ENCODE data around the gene C1QTNF6.

Gene C1QTNF6

GRCh38 chr22:37186228-37186996 is 1.6 kb downstream of the C1QTNF6 start:
- Histone ChIP-seq H3K27me3 (ENCODE audit: control insufficient read depth, insufficient read depth, low read length) (no peaks in the 10 kb centered on the region), H3K27ac (ENCODE audit: low read depth, low read length) (no peak overlapping the region), H3K4me1 (ENCODE audit: control insufficient read depth, insufficient read depth, low read length) (peaks cover 29% of the 10 kb centered on the region), H3K9me3 (ENCODE audit: control insufficient read depth, insufficient read depth, low read depth, low read length) (no peaks in the 10 kb centered on the region), H3K9ac (ENCODE audit: low read length) (no peak overlapping the region), H3K4me3 (ENCODE audit: low read depth, low read length) (peak overlapping the region; percentile 22; the same call in 1 of the 2 replicates), H3K36me3 (ENCODE audit: control insufficient read depth, insufficient read depth, low read length) (no peaks in the 10 kb centered on the region)

- no peak overlapping the region for H3K9ac ChIP-seq (ENCODE audit: low read length)
- no peaks in the 10 kb centered on the region for H3K9me3 ChIP-seq (ENCODE audit: control insufficient read depth, insufficient read depth, low read depth, low read length)
- peaks cover 29% of the 10 kb centered on the region for H3K4me1 ChIP-seq (ENCODE audit: control insufficient read depth, insufficient read depth, low read length)
- no peaks in the 10 kb centered on the region for H3K36me3 ChIP-seq (ENCODE audit: control insufficient read depth, insufficient read depth, low read length)
- no peak overlapping the region for H3K4me3 ChIP-seq (ENCODE audit: low read depth, low read length)
- no peak overlapping the region for H3K27ac ChIP-seq (ENCODE audit: low read depth, low read length)
- no peaks in the 10 kb centered on the region for H3K27me3 ChIP-seq (ENCODE audit: control insufficient read depth, insufficient read depth, low read length)
These were observed 2.3 kb downstream of the C1QTNF6 start for GRCh38 chr22:37185646-37186227.

DNA sequence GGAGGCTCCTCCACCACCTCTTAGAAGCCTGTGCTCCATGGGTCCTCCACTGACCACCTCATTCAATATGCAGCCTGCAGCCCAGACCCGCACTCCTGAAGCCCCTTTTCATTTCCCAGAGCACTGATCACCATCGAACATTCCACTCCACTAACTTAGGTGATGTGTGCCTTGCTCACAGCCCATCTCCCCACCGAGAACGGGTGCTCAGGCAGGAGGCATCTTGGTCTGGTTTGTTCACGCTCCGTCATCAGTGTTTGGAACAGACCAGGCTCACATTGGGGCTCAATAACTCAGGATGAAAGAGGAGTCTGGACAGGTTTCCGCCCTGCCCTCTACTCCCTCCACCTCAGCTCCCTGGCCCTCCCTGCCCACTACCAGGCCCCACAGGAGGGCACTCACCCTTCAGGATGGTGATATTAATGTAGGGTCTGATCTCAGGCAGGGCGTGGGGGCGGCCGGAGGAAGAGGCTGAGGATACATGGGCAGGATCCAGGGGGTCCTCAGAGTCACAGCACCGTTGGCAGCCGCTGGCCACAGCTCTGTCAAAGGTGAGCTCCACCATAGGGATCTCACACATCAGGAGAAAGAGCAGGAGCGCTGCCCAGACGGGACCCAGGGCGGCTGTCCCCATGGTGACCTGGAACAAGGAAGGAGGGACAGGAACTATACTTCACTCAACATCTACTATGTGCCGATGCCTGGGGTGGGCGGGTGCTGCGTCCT is 3.1 kb downstream of the C1QTNF6 start:
- Histone ChIP-seq H3K36me3 (ENCODE audit: control insufficient read depth, insufficient read depth, low read length) (no peaks in the 10 kb centered on the region), H3K27me3 (ENCODE audit: control insufficient read depth, insufficient read depth, low read length) (no peaks in the 10 kb centered on the region), H3K27ac (ENCODE audit: low read depth, low read length) (no peak overlapping the region), H3K9ac (ENCODE audit: low read length) (no peak overlapping the region), H3K4me3 (ENCODE audit: low read depth, low read length) (no peak overlapping the region), H3K9me3 (ENCODE audit: control insufficient read depth, insufficient read depth, low read depth, low read length) (no peaks in the 10 kb centered on the region), H3K4me1 (ENCODE audit: control insufficient read depth, insufficient read depth, low read length) (peaks cover 29% of the 10 kb centered on the region)

- Histone ChIP-seq H3K9ac (ENCODE audit: low read length) (no peak overlapping the region), H3K27ac (ENCODE audit: low read depth, low read length) (no peak overlapping the region), H3K4me3 (ENCODE audit: low read depth, low read length) (no peak overlapping the region), H3K4me1 (ENCODE audit: control insufficient read depth, insufficient read depth, low read length) (peaks cover 23% of the 10 kb centered on the region), H3K9me3 (ENCODE audit: control insufficient read depth, insufficient read depth, low read depth, low read length) (no peaks in the 10 kb centered on the region), H3K27me3 (ENCODE audit: control insufficient read depth, insufficient read depth, low read length) (no peaks in the 10 kb centered on the region), H3K36me3 (ENCODE audit: control insufficient read depth, insufficient read depth, low read length) (no peaks in the 10 kb centered on the region)
These were observed 3.7 kb downstream of the C1QTNF6 start for GRCh38 chr22:37184380-37184755.

- Histone ChIP-seq H3K36me3 (ENCODE audit: control insufficient read depth, insufficient read depth, low read length) (no peaks in the 10 kb centered on the region), H3K4me3 (ENCODE audit: low read depth, low read length) (no peak overlapping the region), H3K27me3 (ENCODE audit: control insufficient read depth, insufficient read depth, low read length) (no peaks in the 10 kb centered on the region), H3K9me3 (ENCODE audit: control insufficient read depth, insufficient read depth, low read depth, low read length) (no peaks in the 10 kb centered on the region), H3K9ac (ENCODE audit: low read length) (no peak overlapping the region), H3K4me1 (ENCODE audit: control insufficient read depth, insufficient read depth, low read length) (peaks cover 17% of the 10 kb centered on the region), H3K27ac (ENCODE audit: low read depth, low read length) (no peak overlapping the region)
These were observed 4.3 kb downstream of the C1QTNF6 start for GRCh38 chr22:37183432-37184379.

DNA sequence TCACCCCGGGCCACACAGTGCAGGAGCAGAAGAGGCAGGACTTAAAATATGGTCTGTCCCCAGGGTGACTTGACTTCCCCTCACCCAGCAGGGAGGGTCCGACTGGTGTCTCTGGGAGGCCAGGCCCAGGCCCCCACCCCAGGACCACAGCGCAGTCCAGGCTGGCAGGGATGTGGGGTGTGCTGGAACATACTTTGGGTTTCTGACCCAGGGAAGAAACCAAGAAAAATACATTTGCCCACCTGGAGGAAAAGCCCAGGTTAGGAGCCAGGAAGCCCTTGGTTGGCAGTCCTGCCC is 5.2 kb downstream of the C1QTNF6 start:
- H3K9me3 ChIP-seq (ENCODE audit: control insufficient read depth, insufficient read depth, low read depth, low read length): no peaks in the 10 kb centered on the region
- H3K27me3 ChIP-seq (ENCODE audit: control insufficient read depth, insufficient read depth, low read length): no peaks in the 10 kb centered on the region
- no peak overlapping the region for H3K9ac ChIP-seq (ENCODE audit: low read length)
- no peaks in the 10 kb centered on the region for H3K36me3 ChIP-seq (ENCODE audit: control insufficient read depth, insufficient read depth, low read length)
- H3K4me1 ChIP-seq (ENCODE audit: control insufficient read depth, insufficient read depth, low read length): peaks cover 12% of the 10 kb centered on the region; the same call in 1 of the 2 replicates
- no peak overlapping the region for H3K27ac ChIP-seq (ENCODE audit: low read depth, low read length)
- H3K4me3 ChIP-seq (ENCODE audit: low read depth, low read length): no peak overlapping the region

DNA sequence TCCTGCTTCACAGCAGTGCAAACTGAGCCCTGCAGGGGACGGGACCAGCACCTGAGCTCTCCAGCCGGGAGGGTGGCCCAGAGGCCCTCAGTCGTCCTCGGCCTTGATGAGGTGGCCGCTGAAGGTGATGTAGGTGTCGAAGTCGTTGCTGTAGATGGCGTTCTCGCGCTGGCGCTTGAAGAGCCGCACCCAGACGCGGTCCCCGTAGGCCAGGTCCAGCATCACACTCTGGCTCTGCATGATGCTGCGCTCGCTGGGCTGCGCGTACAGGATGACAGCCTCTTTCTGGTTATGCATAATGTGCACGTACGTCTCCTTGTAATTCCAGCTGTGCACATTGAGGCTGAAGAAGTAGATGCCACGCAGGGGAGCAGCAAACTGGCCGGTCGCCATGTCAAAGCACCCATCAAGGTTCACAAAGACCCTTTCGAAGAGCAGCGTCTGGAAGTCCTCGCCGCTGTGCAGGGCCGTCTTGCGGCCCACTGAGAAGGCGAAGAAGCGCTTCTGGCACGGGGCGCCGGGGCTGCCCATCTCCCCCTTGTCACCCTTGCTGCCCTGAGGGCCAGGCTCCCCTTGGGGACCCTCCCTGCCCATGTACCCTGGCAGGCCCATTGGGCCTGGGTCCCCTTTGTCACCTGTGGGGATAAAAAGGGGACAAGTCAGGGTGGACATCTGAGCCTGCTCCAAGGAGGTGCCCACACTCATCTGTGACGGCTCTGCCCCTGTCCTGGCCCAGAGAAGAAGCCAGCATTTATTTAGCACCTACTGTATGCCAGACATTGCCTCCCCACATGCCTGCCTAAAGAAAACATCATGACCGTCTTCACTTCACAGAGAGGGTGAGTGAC is 5.7 kb downstream of the C1QTNF6 start:
- H3K27ac ChIP-seq (ENCODE audit: low read depth, low read length): no peak overlapping the region
- no peaks in the 10 kb centered on the region for H3K9me3 ChIP-seq (ENCODE audit: control insufficient read depth, insufficient read depth, low read depth, low read length)
- no peaks in the 10 kb centered on the region for H3K36me3 ChIP-seq (ENCODE audit: control insufficient read depth, insufficient read depth, low read length)
- H3K4me1 ChIP-seq (ENCODE audit: control insufficient read depth, insufficient read depth, low read length): peaks cover 12% of the 10 kb centered on the region; the same call in 1 of the 2 replicates
- no peaks in the 10 kb centered on the region for H3K27me3 ChIP-seq (ENCODE audit: control insufficient read depth, insufficient read depth, low read length)
- H3K9ac ChIP-seq (ENCODE audit: low read length): no peak overlapping the region
- no peak overlapping the region for H3K4me3 ChIP-seq (ENCODE audit: low read depth, low read length)

DNA sequence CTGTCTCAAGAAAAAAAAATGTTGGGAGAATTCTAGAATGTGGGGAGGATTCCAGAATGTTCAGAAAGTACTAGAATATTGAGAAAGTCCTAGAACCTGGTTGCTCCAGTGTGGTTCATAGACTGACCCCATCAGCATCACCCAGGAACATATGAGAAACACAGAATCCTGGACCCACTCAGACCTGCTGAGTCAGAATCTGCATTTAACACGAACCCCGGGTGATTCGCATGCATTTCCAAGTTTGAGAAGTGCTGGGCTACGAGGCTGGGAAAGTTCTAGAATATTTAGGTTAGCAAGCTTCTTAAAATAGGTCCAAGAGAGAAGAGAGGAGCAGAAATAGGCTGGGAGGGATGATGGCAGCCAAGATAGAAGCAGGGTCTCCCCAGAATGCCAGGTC is 6.4 kb downstream of the C1QTNF6 start:
- H3K9ac ChIP-seq (ENCODE audit: low read length): no peak overlapping the region
- no peaks in the 10 kb centered on the region for H3K36me3 ChIP-seq (ENCODE audit: control insufficient read depth, insufficient read depth, low read length)
- peaks cover 12% of the 10 kb centered on the region; the same call in 1 of the 2 replicates for H3K4me1 ChIP-seq (ENCODE audit: control insufficient read depth, insufficient read depth, low read length)
- H3K4me3 ChIP-seq (ENCODE audit: low read depth, low read length): no peak overlapping the region
- H3K27me3 ChIP-seq (ENCODE audit: control insufficient read depth, insufficient read depth, low read length): no peaks in the 10 kb centered on the region
- no peak overlapping the region for H3K27ac ChIP-seq (ENCODE audit: low read depth, low read length)
- no peaks in the 10 kb centered on the region for H3K9me3 ChIP-seq (ENCODE audit: control insufficient read depth, insufficient read depth, low read depth, low read length)

- H3K4me1 ChIP-seq (ENCODE audit: control insufficient read depth, insufficient read depth, low read length): peaks cover 7% of the 10 kb centered on the region; the same call in 1 of the 2 replicates
- no peak overlapping the region for H3K4me3 ChIP-seq (ENCODE audit: low read depth, low read length)
- H3K9ac ChIP-seq (ENCODE audit: low read length): no peak overlapping the region
- no peaks in the 10 kb centered on the region for H3K36me3 ChIP-seq (ENCODE audit: control insufficient read depth, insufficient read depth, low read length)
- no peaks in the 10 kb centered on the region for H3K27me3 ChIP-seq (ENCODE audit: control insufficient read depth, insufficient read depth, low read length)
- H3K27ac ChIP-seq (ENCODE audit: low read depth, low read length): no peak overlapping the region
- no peaks in the 10 kb centered on the region for H3K9me3 ChIP-seq (ENCODE audit: control insufficient read depth, insufficient read depth, low read depth, low read length)
These were observed 7.4 kb downstream of the C1QTNF6 start for GRCh38 chr22:37180531-37181231.

Data from HUES6 (cell line).